HG03558 (cell line): ENCODE results near the gene SLC4A4.
"Not testable (repeated sequence)": the region's sequence is repeated elsewhere in the genome, so short reads cannot be mapped to it uniquely, and the experiment has no call there.

ENCODE experiments used
- ATAC-seq: cut with Tn5 transposase; IDR thresholded peaks from one replicate; pipeline ENCODE4 v1.9.1; 2021; ENCODE audit warnings: moderate number of reproducible peaks; ENCODE audit not compliant: unreplicated experiment; ENCODE audit errors: extremely low read depth

Gene SLC4A4

DNA sequence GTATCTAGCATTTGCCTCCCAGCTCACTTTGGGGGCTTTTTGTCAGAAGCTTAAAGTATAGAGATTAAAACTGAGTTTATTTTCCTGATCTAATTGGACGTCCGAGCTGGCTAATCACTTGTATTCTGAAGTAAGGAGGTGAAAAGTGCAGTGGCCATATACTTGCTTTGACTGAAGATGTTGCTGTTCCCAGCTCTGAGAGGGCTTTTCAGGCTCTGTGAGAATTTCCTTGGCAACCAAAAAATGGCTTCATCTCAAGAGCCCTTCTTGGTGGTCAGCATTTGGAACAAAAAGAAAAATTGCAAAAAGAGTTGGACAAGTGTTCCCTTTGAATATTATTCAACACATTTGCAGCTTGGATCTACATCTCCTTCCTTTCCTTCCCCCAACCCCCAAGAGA is 67.0 kb downstream of the SLC4A4 start:
- ATAC-seq = no peak

DNA sequence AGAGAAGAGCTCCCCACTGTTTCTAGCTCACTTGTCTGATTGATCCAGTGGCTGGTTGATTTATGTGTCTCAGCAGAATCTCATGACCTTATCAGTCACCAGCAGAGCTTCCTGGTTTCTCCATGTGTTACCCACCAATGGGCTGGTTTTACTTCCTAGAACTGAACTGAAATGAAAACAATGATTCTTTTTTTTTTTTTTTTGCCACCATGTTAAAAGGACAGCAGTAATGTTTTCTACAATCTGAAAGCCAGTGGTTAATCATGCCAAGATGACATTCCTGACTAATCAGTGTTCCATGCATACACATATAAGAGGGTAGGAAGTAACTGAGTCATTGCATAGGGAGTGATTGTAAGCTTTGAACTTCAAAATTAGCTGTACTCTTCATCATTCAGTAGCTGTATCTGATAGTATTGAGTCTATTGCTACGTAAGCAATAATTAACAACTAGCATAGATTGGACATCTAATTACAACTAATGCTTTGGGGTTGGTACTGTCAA is 67.7 kb downstream of the SLC4A4 start:
- ATAC-seq = no peak

DNA sequence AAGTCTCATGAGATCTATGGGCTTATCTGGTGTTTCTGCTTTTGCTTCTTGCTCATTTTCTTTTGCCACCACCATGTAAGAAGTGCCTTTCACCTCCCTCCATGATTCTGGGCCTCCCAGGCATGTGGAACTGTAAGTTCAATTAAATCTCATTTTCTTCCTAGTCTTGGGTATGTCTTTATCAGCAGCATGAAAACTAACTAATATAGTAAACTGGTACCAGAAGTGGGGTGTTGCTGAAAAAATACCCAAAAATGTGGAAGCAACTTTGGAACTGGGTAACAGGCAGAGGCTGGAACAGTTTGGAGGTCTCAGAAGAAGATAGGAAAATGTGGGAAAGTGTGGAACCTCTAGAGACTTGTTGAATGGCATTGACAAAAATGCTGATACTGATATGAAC is 70.1 kb downstream of the SLC4A4 start:
- ATAC-seq = not testable (repeated sequence)

DNA sequence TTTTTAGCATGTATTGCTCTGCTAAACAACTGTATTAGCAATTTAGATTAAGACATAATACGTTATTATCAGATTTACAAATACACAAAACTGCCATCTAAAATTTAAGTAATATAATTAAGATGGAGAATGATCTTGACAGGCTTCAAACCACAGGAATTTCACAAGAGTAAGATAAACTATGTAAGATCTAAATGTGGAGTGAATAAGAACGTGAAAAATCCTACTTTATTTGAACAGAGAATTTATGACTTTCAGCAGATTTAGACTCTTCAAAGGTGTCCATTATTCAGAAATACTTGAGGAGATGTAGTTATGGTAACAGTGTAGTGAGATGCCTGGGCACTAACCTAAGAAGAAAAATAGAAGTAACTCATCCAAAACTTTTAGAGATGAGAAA is 73.2 kb downstream of the SLC4A4 start:
- ATAC-seq = no peak

DNA sequence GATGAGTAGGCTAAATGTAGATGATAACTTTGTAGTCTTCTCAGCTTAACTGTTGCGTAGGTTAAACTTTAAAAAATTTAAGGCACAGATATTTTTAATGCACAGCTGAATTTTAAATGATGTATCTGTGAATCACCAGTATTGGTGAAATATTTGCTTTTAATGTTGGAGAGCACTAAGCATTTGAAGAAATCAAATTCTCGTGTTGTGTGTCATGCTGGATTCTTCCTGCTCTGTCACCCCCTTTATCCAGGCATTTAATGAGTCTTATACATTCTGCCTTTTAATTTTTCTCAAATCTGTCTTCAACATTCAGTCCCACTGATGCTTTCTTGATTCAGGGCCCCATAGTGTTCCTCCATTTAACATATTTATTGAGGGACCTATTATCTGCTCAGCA is 76.7 kb downstream of the SLC4A4 start:
- ATAC-seq = no peak

GRCh38 chr4:71417150-71417549 is 78.3 kb downstream of the SLC4A4 start:
- ATAC-seq = no peak

DNA sequence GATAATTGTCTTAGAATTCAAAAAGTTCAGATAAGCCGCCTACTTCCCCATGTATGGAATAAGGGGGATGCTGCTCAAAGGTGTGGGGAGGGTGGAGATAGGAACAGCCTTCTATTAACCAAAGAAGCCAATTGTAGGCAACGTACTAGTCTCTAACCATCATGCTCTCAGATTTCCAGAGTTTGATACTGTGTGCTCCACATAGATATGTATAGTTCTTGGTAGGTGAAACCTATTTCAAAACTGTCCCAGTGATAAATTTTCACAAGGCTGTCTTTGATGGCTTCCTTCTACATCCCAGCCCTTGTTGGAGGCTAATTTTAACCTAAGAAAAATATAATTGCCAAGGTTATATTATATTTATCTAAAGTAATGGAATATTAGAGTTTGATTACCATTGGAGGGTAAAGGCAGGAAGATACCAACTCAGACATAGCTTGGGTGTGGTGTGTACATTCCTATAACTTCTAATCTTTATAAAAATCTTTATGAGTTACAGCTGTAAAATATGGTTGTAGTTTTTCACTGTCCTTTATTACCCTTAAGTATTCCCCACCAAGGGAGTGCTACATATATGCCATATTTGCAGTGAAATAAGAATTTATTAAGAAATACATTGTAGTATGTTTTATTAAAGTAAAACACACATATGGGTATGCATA is 87.7 kb downstream of the SLC4A4 start:
- ATAC-seq = no peak

- ATAC-seq = no peak
These were observed 90.3 kb downstream of the SLC4A4 start for GRCh38 chr4:71429106-71429505.

DNA sequence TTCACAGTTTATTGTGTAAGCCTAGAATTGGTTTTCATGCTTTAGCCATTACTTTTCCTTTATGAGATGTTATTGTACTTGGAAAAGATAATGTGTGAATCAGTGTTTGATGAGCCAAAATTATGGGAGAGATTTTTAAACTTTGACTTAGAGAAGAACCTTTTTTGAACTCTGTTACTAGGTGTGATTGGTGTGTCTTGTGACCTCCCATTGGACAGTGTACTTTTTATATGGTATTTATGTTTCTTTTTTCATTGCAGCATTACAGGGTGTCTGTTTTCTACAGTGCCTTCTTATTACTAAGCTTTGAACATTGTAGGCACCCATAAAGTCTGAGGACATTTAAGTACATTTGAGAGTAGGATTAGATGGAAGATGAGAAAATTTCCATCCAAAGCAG is 91.1 kb downstream of the SLC4A4 start:
- no peak for ATAC-seq

DNA sequence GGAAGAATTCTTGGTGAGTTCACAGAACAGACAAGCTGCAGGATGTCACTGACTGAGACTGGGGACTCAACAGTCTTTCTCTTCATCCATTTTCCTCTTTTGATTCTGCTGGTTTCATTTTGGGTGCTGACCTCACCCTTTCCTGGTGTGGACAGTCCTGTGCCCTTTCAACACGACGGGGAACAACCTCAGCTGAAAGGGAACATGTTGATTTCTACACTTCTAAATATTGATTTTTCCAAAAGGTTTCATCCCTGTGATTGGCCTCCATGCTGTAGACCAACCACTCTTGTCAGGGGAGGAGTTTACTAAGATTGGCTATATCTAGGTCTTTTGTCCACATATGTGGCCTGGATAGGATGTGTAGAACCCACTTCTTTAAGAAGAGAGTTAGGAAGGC is 91.8 kb downstream of the SLC4A4 start:
- no peak for ATAC-seq

DNA sequence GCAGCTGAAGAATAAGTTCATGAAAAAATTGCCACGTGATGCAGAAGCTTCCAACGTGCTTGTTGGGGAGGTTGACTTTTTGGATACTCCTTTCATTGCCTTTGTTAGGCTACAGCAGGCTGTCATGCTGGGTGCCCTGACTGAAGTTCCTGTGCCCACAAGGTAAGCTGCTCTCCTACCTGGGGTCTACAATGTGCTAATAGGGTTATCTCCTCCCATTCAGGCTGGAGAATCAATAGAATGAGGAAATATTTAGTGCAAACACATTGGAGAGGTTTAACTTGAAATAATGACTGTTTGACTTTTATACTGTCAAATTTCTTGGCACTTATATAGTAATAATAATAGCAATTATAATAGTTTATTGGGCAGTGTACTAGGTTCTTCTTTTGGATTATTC is 101.8 kb downstream of the SLC4A4 start:
- no peak for ATAC-seq

- no peak for ATAC-seq
These were observed 102.7 kb downstream of the SLC4A4 start for GRCh38 chr4:71441186-71442169.

DNA sequence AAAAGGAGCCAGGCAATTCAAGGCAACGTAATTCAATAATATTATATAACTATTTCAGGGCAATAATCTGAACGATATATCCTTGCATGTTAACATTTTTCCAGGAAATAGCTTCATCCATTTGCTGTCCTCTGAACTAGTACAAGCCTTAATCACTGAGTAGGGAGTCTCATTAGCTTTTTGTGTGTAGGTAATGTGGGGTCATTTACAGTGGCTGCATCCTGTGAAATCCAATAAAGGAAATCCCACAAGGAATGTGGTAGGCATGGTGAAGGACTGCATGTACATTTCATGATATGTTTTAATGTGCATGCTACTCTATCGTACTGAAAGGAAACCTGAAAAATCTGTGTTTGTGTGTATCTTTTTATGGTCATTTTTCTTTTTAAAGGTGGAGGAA is 103.5 kb downstream of the SLC4A4 start:
- no peak for ATAC-seq

DNA sequence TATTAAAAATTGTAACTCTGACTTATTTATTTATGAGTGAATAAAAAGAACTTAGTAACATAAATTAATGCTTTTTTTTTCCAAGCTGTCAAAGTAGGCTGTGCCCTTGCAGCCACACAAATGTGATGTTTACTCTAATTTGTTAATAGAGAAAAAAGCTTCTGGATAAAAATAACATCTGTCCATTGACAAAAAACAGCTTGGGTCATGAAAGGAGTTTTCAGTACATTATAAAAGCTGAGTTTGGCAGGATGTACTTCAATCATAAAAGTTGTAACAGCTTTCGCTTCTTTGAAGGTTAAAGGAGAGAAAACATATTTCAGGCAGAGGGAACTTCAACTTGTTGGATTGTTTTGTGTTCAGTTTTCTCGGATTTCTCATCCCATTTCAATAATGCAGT is 105.6 kb downstream of the SLC4A4 start:
- ATAC-seq = no peak

- ATAC-seq = no peak
These were observed 107.0 kb downstream of the SLC4A4 start for GRCh38 chr4:71445811-71446210.

DNA sequence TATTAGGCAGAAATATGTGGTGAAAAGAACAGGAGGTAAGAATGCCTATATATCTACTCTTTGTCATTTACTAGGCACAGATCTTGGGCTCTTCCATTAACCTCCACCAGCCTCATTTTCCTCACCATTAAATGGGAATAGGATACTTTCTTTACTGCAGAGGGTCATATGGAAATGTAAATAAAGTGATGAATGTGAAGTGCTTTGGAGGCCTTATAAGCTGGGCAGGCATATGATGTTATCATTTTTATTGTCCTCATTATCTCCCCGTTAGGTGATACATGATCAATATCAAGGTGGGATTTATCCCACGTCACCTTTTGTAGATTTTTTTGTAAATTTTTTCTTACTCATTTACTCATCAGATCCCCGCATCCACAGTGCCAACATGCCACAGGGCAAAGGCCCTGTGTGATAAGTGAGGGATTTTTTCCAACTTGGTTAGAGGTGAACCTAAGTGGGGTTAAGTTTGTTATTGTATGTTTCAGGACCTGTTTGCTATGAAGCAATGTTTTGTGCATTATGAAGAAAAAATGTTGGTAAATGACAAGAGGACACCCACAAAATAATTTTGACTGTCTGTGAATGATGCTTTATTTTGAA is 107.8 kb downstream of the SLC4A4 start:
- ATAC-seq = no peak

- ATAC-seq = no peak
These were observed 110.2 kb downstream of the SLC4A4 start for GRCh38 chr4:71449040-71449439.

GRCh38 chr4:71449878-71450277 is 111.1 kb downstream of the SLC4A4 start:
- ATAC-seq = no peak

DNA sequence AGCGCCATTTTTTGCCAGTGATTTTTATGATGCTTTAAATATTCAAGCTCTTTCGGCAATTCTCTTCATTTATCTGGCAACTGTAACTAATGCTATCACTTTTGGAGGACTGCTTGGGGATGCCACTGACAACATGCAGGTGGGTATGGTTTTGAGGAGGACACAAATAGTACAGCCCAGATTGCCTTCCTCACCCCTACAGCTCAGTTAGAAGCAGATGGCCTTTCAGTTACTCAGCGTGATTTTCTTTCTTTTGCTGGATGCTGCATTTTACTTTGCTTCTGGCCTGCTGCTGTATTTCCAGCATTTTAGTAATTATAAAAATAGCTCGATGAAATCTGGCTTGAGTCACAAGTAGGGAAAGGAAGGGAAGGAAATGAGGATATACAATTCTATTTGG is 114.7 kb downstream of the SLC4A4 start:
- no peak for ATAC-seq

- no peak for ATAC-seq
These were observed 118.0 kb downstream of the SLC4A4 start for GRCh38 chr4:71456841-71457240.

GRCh38 chr4:71460371-71460770 is 121.6 kb downstream of the SLC4A4 start:
- no peak for ATAC-seq
